ENCODE data around the gene GJE1.

DNA sequence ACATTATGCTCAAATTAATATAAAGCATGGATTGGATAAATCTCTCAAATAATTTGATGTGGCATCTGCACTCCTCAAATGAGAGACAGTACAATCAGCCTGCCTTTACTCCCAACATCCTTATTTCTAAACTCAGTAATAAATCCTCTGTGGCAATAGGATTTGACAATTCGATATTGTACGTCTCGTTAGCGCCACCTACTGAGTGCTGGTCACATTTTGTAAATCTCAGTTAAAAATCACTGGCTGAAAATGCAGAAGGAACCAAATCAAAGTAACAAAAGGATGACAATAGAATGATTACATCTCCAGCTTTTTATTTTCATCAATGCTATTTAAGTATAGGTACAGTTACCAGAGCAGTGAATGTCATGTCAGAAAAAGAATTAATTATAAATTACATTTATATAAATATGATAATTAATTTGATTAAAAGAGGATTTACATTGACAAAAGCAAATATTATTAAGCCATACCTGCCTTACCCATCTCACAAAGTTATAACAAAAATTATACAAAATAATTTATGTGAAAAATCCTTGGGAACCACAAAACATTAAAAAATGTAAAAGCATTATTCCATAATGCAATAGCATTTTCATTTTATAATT, 20.2 kb upstream of the GJE1 start:
- TF ChIP-seq, protein P1, sequence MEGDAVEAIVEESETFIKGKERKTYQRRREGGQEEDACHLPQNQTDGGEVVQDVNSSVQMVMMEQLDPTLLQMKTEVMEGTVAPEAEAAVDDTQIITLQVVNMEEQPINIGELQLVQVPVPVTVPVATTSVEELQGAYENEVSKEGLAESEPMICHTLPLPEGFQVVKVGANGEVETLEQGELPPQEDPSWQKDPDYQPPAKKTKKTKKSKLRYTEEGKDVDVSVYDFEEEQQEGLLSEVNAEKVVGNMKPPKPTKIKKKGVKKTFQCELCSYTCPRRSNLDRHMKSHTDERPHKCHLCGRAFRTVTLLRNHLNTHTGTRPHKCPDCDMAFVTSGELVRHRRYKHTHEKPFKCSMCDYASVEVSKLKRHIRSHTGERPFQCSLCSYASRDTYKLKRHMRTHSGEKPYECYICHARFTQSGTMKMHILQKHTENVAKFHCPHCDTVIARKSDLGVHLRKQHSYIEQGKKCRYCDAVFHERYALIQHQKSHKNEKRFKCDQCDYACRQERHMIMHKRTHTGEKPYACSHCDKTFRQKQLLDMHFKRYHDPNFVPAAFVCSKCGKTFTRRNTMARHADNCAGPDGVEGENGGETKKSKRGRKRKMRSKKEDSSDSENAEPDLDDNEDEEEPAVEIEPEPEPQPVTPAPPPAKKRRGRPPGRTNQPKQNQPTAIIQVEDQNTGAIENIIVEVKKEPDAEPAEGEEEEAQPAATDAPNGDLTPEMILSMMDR (IDR thresholded peaks at IDR 0.05), result peak in 3 of 6 experiments; percentile 37 to 70 (median 63)
- TF ChIP-seq POLR2A (IDR thresholded peaks at IDR 0.05), result no peak
